ENCODE measurements around the gene MAP1S. TPM values are rescaled to one million over a fixed set of nuclear protein-coding genes. Genes with fewer than 3 reads are reported as not detected.

Gene MAP1S
- total and polyA plus RNA-seq, 2 of the 8 experiments (the other 6 are each of a cell fraction or from before 2014, with no cell fraction given): 66.7 to 115 TPM

- no peak for TF ChIP-seq CHD7 (IDR thresholded peaks at IDR 0.05; ENCODE audit: insufficient replicate concordance, low read length)
Observed at GRCh38 chr19:17735410-17735809, 16.1 kb downstream of the MAP1S start (continued).
